HG03175 (cell line): ENCODE data around the gene ALDH3B2.
"Not testable (repeated sequence)": the region's sequence is repeated elsewhere in the genome, so short reads cannot be mapped to it uniquely, and the experiment has no call there.

Experiments used
- ATAC-seq: cut with Tn5 transposase; IDR thresholded peaks from one replicate; pipeline ENCODE4 v1.9.1; 2021; ENCODE audit warnings: mild to moderate bottlenecking, moderate library complexity; ENCODE audit not compliant: unreplicated experiment

The ALDH3B2 gene

DNA sequence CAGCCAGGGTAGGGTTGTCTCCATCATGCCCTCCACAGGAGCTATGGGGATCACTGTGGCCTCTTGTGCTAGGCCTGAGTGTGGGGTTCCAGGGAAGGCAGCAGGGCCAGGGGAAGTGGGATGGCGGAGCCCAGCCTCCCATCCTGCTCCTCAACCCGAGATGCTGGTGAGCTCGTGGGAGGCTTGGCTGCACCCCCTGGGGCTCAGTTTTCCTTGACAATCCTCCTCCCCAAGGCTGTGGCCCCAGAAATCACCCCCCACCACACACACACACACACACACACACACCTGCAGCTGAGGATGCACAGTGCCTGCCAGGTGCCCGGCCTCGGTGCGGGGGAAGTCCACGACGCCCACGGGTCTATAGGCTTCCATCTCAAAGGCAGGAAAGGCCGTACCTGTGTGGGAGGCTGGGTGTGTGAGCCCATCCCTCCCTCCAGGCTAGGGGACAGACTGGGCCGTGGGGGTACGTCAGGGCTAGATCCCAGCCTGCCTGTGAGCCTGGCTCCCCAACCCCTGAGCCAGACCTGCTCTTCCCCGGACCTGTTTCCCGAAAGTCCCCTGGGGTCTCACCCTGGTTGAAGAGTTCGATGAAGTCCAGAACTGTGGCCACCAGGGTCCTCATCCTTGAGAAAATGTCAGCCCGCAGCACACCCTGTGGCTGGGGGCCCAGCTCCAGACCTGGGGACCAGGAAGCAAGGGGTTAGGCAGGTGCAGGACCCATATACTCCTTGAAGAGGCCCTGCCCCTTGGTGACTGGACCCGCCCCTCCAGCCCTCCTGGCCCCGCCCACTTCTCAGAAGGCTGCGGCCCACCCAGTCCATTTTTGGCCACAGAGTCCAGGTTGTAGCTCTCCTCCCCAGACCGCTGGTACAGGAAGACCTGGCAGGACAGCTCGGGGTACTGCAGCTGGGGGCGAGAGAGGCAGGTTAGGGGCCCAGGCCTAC lies 29.7 kb downstream of the ALDH3B2 start:
- ATAC-seq = no peak

DNA sequence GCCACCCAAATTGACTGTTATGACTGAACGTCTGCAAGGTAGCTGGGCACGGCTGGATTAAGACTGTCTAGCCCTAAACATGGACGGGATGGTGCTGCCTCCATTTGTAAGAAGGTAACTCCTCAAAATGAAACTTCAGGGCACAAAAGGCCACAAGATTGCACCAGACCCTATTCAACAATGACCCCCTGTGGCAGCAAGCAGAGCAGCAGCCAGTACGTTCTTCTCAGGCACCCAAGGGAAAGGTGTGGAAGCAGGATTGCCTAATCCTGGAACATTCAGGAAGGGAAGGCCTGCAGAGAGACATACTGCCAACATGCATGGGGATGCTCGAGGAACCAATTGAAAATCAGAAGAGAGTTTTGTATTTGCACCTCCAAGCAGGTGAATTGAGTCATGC lies 30.4 kb downstream of the ALDH3B2 start:
- ATAC-seq = no peak

DNA sequence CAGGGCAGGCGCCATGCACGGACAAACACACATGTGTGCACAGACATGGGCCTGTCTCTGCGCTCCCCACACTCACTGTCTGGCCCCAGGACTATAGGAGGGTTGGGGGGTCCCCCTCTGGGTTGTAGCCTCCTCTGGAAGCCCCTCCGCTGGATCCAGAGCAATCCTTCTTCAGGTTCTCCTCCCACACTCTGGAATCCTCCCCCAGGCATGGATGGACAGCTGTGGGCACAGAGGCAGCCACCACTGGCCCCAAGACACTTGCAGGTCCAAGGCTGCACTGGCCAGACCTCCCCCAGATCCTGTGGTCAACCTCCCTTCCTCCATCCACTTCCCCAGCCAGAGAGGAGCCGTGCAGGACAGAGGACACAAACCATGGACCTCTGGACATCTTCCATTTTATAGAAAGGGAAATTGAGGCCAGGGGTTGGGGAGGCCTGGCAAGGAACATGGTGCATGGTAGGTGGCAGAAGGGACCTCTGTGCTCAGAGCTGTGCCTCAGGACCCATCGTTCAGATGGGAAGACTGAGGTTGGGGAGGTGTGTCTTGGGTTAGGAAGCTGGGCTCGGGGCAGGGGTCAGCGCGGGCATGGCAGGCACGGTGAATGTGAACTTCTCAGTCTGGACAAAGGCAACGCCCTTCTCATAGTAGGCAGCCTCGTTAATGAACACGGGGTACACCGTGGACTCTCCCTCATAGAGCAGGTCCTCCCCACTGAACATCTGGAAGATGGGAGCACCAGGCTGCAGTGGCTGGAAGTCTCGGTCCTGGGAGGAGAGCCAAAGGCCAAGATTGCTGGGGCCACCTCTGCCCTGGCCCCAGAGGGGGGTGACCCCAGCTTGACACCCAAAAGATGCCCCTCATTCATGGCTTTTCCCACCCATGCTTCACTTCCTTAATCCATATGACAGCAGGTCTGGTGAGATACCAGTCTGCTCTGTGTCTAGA lies 32.0 kb downstream of the ALDH3B2 start:
- no peak for ATAC-seq

DNA sequence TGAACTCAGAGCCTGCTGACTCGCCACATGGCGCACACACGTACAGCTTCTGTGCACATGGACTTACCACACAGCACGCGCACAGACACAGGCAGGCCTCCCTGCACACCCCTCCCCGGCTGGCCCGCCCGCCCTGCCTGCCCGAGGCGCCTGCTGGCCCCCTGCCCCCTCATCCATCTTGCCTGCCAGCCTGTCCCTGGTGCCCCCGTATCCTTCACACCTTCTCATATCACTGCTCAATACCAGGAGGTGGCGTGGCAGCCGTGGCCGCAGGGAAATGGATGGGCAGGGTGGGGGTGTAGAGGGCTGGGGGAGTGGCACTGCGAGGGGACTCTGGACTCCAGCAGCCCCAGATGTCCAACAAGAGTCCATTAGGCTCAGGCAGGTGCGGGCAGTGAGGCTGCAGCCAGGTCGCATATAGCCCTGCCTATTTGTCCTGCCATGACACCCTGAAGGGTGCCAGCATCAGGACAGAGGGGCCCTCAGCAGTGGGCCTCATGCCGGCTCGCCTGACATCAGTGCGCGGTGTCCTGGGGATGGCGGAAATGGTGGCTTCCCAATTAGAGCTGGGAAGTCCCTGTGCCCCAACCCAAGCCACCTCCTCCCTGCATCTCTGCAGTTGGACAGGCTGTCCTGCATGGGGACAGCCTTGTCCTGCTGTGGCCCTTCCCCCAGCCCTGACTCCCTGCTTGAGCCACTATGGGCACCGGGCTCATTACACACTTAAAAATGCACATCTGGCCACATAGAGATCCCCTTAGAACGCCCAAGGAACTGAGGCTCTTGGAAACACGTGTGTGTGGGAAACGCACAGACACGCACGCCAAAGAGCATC lies 32.9 kb downstream of the ALDH3B2 start:
- ATAC-seq = no peak

DNA sequence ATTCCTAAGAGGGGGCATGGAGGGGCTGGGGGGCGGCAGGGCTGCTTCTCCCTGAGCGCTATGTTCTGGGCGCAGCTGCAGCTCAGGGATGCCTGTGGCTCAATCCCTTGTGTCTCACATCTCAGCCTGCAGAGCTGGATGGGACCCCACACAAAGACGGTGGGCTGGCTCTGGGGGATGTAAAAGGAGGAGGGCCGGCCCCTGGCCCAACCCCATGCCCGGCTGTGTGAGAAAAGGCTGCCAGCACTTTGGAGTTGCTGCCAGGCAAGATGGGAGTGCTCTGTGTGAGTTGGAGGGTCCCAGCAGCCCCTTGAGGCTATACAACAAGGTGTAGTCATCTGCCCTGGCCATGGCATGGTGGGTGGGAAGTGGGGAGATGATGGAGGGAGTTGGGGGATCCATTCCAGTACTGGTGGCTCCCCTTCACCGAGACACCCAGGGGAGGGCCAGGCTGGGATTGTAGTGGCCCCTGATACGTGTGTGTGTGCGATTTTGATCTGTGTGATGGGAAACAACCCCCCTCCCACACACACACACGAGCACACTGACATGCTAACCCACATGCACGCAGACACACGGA lies 33.6 kb downstream of the ALDH3B2 start:
- ATAC-seq = no peak

DNA sequence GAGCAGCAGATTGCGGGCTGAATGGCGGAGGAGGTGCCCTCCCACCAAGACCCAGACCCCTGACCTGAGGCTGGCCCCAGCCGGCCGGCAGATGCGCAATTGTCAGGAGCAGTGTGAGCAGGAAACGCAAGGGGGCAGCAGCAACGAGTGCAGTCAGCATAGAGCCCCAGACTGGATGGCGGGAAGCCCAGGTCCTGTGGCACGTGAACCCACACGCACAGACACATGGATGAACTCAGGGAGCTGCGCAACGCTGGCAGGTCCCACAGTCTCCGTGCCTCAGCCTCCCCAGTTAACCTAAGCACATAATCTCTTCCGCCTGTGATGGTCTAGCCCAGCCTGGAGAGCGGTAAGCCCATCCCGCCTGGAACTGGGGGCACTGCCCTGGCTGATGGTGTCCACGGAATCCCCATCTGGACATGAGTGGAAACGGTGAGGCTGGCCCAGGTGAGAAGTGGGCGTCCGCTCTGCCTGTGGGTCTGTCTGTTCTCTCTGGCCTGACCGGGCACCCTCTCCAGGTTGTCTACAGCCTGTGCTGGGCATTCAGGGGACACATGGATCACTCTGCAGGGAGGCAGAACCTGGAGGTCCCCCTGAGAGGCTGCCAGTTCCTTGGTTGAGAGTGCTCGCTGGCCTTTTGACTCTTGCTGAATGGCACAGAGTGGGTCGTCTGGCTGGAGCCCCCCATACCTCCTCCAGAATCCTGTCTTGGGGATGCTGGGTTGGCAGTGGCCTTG lies 34.2 kb downstream of the ALDH3B2 start:
- no peak for ATAC-seq

DNA sequence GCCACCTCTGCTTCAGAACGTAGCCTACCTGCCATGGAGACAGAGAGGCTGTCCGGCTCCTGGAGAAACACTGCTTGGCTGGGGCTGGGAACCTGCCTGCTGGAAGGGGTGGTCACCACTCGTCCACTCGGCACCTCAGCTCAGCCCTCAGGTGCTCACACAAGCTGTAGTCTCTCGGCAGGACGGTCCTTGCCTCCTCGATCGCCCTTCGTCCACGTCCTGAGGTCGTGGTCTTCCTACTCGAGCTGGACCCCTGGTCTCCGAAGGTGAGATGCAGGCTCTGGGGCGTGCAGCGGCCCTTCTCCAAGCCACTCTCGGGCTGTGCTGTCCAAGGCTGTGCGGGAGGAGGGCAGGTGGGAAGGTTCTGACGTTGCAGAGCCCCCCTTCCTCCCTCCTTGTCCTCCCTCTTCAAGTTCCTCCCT lies 35.0 kb downstream of the ALDH3B2 start, which contains the start of gene TBX10:
Gene TBX10, minus strand, starts transcription at position 326 of the 422 bp plus-strand sequence. Its CDS starts 291 bp downstream, at position 35.
- ATAC-seq = no peak

DNA sequence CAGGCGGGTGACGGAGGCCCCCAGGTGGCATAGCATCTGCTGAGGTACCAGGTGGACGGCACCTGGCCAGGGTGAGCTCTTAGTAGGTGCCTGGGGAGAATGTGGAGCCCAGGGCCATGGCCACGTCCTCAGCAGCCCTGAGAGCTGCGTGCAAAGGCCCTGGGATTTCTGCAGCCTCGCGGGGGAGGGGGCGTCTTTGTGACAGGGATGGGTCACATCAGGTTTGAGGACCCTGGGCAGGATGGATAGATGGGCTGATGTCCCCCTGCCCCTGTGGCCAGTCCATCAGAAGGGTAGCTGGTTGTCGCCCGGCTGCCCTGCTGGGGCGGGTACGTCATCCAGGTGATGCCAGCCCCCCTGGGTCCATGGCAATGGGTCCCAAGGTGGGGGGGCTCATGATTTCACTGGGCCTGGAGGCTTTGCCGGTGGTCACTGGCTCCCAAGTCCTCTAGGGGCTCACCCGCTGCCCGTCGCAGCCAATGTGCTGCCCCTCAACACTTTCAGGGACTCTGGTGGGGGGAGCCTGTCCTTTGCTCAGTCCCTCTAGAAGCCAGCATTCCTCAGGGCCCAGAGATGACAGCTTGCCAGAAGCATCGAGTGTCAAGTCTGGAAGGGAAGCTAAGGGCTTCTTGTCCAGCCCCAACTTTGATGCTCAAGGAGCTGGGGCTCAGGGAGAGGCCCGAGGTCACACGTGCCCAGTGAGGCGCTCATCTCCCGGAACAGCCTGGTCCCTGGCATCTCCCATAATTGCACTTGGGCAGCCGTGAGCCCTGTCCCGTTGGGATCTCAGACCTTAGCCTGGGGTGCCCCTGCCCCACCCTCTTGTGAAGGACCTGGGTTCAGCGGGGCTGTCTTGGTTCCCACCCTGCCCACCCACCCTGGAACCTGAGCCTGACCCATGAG lies 35.6 kb downstream of the ALDH3B2 start:
- ATAC-seq = no peak

DNA sequence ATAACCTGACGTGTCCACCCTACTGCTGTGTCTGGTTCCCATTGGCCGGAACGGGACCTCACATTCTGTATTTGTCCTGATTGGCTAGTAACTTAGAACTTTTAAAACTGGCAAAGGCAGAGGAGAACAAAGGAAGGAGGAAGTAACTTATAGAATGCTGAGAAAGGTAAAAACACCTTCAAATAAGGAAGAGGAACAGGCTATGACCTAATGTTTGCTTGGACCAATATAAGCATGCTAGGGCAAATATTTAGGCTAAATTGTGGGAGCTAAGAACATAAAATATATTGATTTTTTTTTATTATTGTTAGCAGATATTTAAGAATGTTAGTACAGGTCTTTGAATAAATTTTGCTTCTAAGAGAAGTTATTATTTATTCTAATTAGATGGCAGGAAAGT lies 37.0 kb downstream of the ALDH3B2 start:
- not testable (repeated sequence) for ATAC-seq

DNA sequence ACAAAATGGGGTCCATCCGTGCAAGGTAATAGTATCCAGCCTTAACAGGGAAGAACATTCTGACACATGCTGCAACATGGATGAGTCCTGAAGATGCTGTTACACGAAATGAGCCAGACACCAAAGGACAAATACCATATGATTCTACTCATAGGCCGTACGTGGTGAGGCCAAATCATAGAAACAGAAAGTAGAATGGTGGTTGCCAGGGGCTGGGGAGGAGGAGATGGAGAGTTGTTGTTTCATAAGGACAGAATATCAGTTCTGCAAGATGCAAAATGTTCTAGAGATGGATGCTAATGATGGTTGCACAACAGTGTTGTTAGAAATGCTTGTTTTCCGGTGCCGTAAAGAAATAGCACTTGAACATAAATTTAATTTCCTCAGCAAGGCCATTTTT lies 37.5 kb downstream of the ALDH3B2 start:
- no peak for ATAC-seq

DNA sequence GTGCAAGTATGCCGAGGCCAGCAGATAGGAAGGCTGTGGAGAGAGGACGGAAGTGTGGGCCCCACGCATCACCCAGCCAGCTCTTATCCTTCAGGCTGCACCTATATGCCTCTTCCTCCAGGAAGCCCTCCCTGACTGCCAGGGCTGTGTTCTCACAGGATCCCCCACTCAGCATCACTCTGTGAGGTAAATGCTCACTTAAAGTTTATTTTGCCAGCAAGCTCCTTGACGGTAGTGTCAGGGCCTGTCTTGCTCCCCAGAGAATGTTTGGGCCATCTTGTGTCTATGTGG lies 39.2 kb downstream of the ALDH3B2 start:
- no peak for ATAC-seq

DNA sequence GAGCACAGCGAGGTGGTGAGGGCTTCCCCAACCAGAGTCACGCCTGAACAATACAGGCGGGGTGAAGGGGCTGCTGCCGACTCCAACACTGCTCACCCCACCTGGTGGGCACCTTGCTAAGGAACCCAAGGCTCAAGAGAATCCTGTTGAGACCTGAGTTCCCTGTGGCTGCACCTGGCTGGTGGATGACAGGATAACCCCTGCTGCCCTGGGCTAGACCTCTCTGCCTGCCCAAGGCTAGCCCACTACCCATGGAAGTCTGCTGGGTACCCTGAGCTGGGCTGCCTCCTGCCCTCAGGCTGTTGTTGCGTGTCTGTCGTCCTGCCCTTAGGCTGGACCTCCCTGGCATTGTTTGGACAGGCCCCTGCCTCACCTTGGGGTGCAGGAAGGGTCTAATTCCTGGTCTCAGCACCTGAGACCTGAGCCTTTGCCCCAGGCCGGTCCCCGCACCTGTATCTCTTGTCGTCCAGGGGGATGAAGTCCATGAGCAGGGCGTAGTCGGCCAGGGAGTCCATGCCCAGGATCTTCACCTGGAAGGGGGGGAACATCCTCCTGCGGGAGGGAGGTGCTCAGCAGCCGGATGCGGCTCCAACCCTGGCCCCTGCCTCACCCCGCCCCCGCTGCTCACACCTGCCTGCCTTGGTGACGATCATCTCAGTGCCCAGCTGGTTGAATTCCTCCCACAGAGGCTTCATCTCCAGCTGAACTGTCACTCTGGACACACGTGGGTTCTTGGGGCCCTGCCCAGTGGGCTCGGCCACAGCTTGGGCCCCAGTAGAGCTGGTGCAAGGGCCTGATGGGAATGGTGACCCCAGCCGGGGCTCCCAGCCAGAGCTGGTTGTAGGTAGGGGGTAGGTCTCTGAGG lies 39.8 kb downstream of the ALDH3B2 start:
- no peak for ATAC-seq

DNA sequence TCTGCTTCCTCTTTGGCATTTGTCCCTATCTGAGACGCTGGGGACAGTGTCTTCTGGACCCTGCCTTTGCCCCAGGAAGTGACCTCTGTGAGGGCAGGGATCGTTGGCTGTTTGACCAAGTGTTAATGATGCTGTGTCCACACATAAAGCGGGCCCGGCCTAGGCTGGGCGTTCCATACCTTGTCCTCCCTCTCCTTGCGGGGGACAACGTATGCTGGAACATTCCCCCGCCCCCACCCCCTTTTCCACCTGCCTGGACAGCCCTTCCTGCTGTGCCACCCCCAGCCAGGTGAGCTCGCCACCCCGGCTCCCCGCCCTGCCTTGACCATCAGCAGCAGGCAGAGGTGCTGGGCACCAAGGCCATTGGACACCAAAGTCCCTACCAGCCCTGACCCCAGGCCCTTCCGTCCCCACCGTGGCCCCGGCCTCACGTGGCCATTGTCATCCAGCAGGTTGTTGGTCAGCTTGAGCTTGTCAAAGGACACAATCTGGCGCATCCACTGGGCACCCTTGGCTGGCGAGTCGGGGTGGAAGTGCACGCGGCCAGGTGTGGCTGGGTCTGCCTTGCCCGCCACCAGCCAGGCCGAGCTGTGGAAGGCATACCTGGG lies 40.6 kb downstream of the ALDH3B2 start:
- no peak for ATAC-seq

DNA sequence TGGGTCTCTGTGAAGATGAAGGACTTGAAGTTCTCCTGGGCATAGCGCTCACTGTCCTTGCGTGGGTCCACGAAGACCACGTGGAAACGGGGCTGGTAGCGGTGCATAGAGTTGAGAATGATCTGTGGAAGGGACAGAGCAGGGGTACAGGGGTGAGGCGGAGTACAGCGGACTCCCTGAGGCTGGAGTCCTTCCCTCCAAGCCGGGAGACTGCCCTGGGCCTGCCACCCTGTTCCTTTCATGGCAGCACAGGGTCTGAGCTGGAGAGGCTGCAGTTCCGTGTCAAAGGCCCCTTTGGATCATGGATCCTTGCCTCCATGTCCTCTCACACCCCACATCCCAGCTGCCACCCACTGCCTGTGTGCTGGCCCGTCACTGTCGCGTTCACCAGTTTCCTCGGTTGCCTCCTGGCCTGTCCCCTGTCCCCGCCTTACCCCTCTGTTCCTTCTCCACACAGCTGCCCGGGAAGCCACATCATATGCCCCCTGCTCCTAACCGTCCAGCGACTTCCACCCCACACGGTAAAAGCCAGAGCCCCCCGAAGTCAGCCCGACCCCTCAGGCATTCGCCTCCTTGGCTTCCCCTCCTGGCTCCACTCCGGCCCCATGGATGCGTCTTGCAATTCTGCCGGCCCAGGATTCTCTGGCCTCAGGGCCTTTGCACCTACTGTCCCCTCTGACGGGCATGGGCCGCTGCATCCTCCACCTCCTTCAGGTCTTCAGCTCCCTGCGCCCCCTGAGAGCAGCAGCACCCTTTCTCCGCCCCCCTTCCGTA lies 41.3 kb downstream of the ALDH3B2 start:
- ATAC-seq = no peak

DNA sequence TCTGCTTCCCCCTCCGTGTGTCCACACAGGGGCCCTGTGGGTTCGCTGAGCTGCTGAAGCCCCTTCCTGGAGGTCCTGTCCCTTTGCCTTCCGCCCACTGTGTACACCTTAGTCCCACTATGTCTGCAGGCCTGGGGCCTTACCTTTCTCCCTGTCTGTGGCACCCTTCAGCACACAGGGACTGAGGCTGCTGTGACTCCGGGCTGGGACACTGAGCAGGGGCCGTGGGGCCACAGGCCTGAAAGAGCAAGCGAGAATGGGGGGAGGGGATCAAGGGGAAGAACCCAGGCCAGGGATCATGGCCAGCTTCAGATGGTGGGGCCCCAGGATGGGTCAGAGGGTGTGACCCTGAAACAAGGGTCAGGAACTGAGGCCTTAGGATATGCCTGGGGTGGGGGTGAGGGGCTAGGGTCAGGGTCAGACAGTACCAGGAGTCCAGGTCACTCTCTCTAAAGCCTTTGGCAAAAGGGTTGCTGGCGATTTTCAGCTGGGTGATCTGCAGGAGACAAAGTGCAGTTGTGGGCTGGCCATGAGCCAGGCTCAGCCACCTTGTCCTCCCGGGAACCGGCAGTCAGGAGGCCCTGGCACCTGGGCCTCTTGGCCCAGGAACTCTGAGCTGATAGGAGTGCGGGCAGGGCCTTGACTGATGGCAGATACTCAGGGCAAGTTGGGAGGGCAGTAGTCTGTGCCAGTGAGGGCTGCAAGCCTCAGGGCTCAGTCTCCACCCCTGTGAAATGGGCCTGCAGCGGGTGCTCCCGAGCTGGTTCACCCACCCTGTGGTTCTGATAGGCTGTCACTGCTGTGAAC lies 42.0 kb downstream of the ALDH3B2 start:
- ATAC-seq = no peak

DNA sequence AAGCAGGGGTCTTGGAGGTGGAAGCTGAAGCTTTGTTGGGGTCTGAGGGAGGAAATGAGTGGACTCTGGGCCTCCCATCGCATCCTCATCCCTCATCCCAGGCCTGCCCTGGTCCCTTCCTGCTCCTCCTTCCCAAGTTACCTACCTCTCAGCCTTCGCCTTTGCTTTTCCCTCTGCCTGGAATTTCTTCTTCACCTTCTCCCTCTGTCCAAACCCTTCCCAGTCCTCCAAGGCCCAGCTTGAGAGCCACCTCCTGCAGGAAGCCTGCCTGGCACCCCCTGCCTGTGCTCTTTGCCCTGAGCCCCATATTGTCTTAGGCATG lies 42.6 kb downstream of the ALDH3B2 start:
- ATAC-seq = no peak
